Measurements from ENCODE around the gene GP2.

DNA sequence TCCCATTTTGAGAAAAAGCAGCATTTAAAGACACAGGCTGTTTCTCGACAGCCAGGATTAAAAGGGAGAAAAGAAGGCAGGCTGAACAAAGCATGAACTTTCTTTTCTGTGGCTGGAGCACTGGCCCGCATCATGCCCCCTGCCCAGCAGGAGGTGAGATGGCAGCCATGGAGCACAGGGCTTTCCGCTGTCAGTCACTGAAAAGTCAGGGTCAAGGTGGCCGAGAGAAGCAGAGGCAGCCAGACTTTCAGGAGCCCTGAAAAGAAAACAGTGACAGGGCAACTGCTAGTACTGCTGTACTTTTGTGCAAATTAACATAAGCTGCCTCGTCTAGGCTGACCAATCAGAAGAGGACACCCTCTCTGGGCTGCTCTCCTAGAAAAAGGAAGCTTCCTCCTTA is 5.8 kb upstream of the GP2 start:
- TF ChIP-seq, protein P1, sequence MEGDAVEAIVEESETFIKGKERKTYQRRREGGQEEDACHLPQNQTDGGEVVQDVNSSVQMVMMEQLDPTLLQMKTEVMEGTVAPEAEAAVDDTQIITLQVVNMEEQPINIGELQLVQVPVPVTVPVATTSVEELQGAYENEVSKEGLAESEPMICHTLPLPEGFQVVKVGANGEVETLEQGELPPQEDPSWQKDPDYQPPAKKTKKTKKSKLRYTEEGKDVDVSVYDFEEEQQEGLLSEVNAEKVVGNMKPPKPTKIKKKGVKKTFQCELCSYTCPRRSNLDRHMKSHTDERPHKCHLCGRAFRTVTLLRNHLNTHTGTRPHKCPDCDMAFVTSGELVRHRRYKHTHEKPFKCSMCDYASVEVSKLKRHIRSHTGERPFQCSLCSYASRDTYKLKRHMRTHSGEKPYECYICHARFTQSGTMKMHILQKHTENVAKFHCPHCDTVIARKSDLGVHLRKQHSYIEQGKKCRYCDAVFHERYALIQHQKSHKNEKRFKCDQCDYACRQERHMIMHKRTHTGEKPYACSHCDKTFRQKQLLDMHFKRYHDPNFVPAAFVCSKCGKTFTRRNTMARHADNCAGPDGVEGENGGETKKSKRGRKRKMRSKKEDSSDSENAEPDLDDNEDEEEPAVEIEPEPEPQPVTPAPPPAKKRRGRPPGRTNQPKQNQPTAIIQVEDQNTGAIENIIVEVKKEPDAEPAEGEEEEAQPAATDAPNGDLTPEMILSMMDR (conservative IDR thresholded peaks at IDR 0.05; ENCODE audit: low read length) = no peak
- no peak for TF ChIP-seq EZH2phosphoT487 (IDR thresholded peaks at IDR 0.05; ENCODE audit: borderline replicate concordance)
